Stomach (tissue), 9 donors: Measurements from ENCODE around the gene POLG2. TPM values are rescaled to one million over a fixed set of nuclear protein-coding genes. Genes with fewer than 3 reads are reported as not detected.
A peak's percentile ranks its signal among the peaks of the same experiment; 100 is the strongest.

Experiments
- DNase-seq, 2 donors: peaks; one replicate each; pipeline versions ENCODE4 v3.0.0 to v3.0.0-alpha.2; 2013 to 2019
- H3K27ac ChIP-seq, 5 donors: fragments of 200-600 bp in 4 of 5; sonication (generic) in 4 of 5; one replicate each; pipeline ENCODE4 v1.5.1; 2013 to 2019; ENCODE audit warnings: mild to moderate bottlenecking in 1 of 5, moderate library complexity in 1 of 5
- H3K27me3 ChIP-seq, 3 donors: fragments of 200-600 bp; sonication (generic); one replicate each; pipeline ENCODE4 v1.5.1; 2017 to 2019; ENCODE audit warnings: mixed run types in 1 of 3
- H3K36me3 ChIP-seq, 4 donors: fragments of 200-600 bp; sonication (generic); 1 replicate in 3 of 4; 2 replicates in 1 of 4; pipeline ENCODE4 v1.5.1; 2016 to 2019
- H3K4me1 ChIP-seq, 4 donors: fragments of 200-600 bp; sonication (generic); one replicate each; pipeline ENCODE4 v1.5.1; 2016 to 2019
- H3K4me3 ChIP-seq, 4 donors: fragments of 200-600 bp; sonication (generic) in 3 of 4; one replicate each; pipeline ENCODE4 v1.5.1; 2016 to 2019; ENCODE audit warnings: mild to moderate bottlenecking in 1 of 4
- H3K9me3 ChIP-seq, 4 donors: fragments of 200-600 bp; sonication (generic); one replicate each; pipeline ENCODE4 v1.5.1; 2016 to 2019
- CTCF ChIP-seq, 7 experiments: fragments of 450-650 bp in 4 of 7; fragments of 200-600 bp in 3 of 7; sonication (generic) in 3 of 7; IDR thresholded peaks; one replicate each; pipeline ENCODE4 v1.5.1; 2016 to 2019; ENCODE audit warnings: antibody characterized with exemption in 7 of 7, control low read depth in 2 of 7, mild to moderate bottlenecking in 1 of 7
- EP300 ChIP-seq: sonication (generic); formaldehyde crosslinking; IDR thresholded peaks from one replicate; pipeline ENCODE4 v1.6.1; 2017; ENCODE audit warnings: antibody characterized with exemption
- POLR2A ChIP-seq, 4 donors: fragments of 450-650 bp; IDR thresholded peaks; one replicate each; pipeline ENCODE4 v1.6.1; 2016; ENCODE audit warnings: antibody characterized with exemption in 4 of 4, control low read depth in 2 of 4, mild to moderate bottlenecking in 1 of 4, moderate library complexity in 1 of 4
- POLR2AphosphoS5 ChIP-seq, 3 donors: sonication (generic); formaldehyde crosslinking; IDR thresholded peaks; one replicate each; pipeline ENCODE4 v1.6.1; 2016; ENCODE audit warnings: antibody characterized with exemption in 3 of 3
- WGBS, 5 donors: extraction: QIAGEN DNeasy Blood & Tissue Kit in 3 of 5; methylation state at CpG; one replicate each; pipeline versions ENCODE4 v1.1.5 to v1.1.7; 2013 to 2018; 5-methylcytosine and 5-hydroxymethylcytosine counted together
- intact Hi-C: fragments of 100-400 bp; cut with DNase I; formaldehyde crosslinking; loops from one replicate; pipeline ENCODE4 v1.15.1; 2023; ENCODE audit warnings: low total_unique reads
- polyA plus RNA-seq, 3 donors: library from polyadenylated mRNA; stranded (reverse); fragments of 200-250 nt; gene quantifications; one replicate each; pipeline ENCODE4 v1.2.3, GENCODE V29; 2013
- total RNA-seq, 5 donors: library from RNA; depleted of rRNA; stranded (reverse); fragments of >200 nt; gene quantifications; one replicate each; pipeline versions ENCODE4 v1.1.0 to v1.2.3, GENCODE V29; 2014 to 2016
- donor health status: healthy with polysubstance abuse.
- donor health status: Bipolar disorder and iron deficiency.
- donor health status: healthy.

The POLG2 gene
- total and polyA plus RNA-seq, 8 donors: 1.3 to 41.4 (median 9.9) TPM

DNA sequence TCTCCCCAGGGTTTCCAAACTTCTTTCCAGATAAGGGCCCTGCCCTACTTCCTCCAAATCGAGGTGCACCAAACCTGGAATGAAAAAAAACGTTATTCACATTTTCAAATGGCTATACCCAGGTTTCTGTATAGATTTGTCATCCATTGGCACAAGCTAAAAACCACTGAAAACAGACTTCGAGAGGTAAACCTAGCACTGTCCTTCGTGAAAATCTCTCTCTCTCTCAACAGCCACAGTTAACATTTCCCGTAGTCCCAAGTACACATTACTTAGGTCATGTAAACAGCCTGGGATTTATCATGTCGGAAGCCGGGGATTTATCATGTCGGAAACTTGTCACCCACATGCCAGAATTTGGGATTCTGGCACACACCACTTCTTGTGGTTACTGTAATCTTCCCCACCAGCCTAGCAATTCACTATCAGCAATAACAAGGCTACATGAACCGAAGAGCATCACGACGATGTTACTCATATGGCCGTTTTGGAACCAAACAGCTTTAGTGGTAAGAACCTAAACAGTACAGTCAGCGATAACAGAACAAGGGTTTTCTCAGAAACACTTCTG, 8.0 kb upstream of the POLG2 start:
- peak in 1 of 2 donors; percentile 77 for DNase-seq
- Histone ChIP-seq H3K4me3 (peak overlapping the region; percentile 62 to 89 (median 86)), H3K36me3 (peaks cover 54 to 60% (median 58%) of the 10 kb centered on the region in 4 donors), H3K9me3 (no peaks in the 10 kb centered on the region), H3K4me1 (peaks cover 48 to 71% (median 62%) of the 10 kb centered on the region in 4 donors), H3K27me3 (no peaks in the 10 kb centered on the region), H3K27ac (peak overlapping the region; percentile 97 to 100 (median 100))
- TF ChIP-seq POLR2AphosphoS5 (IDR thresholded peaks at IDR 0.05) (no peak), CTCF (IDR thresholded peaks at IDR 0.05) (no peak), EP300 (no peak), POLR2A (IDR thresholded peaks at IDR 0.05) (no peak)
- WGBS, 5 donors: 0 to 1% (median 0%) methylated on average over 13 of the region's 13 CpGs
- intact Hi-C loops: no loop called here

DNA sequence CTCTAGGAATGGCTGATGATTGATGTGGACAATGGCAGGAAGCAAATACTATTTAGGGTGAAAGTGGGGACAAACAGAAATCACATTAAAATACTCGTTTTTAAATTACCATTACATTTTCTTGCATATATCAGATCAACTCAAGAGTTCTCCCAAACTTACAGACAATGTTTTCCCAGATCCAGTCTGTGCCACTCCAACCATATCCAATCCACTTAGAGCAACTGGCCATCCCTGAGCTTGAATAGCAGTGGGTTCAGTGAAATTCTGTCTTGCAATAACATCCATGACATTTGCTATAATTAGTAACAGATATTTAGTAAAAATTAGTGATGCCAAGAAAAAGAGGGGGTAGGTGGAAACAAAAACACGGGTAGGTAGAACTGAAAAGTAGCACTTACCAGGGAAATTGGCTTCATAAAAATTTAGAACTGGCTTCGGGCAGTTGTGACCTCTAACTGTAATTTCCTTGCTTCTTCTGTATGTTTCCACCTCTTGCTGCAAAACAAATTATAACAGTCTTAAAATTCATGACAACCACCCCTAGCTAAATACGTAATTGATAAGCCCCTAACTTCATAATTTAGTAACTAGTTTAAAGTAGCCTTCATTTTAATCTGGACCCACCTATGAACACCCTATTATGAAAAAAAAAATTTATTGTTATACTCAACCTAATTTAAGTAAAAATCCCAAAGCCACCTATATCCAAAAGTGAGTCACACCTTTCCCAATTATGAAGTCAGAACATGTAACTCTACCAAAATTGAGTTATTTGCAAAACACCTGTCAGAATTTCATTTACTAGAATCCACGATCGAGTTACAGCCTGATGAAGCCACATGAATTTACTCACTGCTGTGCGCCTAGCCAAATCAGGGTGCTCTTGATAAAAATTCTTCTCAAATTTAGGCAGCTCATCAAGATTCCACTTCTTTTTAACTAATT, 7.2 kb upstream of the POLG2 start:
- peak in 1 of 2 donors; percentile 25 for DNase-seq
- peaks cover 47 to 73% (median 62%) of the 10 kb centered on the region in 4 donors for H3K4me1 ChIP-seq
- TF ChIP-seq POLR2AphosphoS5 (IDR thresholded peaks at IDR 0.05) (no peak), EP300 (no peak), CTCF (IDR thresholded peaks at IDR 0.05) (no peak), POLR2A (IDR thresholded peaks at IDR 0.05) (no peak)
- peak overlapping the region; percentile 62 to 89 (median 86) for H3K4me3 ChIP-seq
- no peaks in the 10 kb centered on the region for H3K27me3 ChIP-seq
- WGBS, 5 donors: 8 to 22% (median 14%) methylated on average over 7 of the region's 7 CpGs
- H3K9me3 ChIP-seq: no peaks in the 10 kb centered on the region
- peak overlapping the region; percentile 32 to 100 (median 100) for H3K27ac ChIP-seq
- H3K36me3 ChIP-seq: peaks cover 57 to 60% (median 58%) of the 10 kb centered on the region in 4 donors
- intact Hi-C loops: no loop called here

- 41 to 59% (median 47%) methylated on average over 5 of the region's 5 CpGs for WGBS, 5 donors
- DNase-seq: no peak
- Histone ChIP-seq H3K4me1 (peaks cover 48 to 73% (median 60%) of the 10 kb centered on the region in 4 donors), H3K4me3 (peak overlapping the region; percentile 62 to 89 (median 86)), H3K36me3 (peaks cover 61 to 65% (median 63%) of the 10 kb centered on the region in 4 donors), H3K27ac (peak overlapping the region in 4 of 5 donors; percentile 33 to 100 (median 99)), H3K9me3 (no peaks in the 10 kb centered on the region), H3K27me3 (no peaks in the 10 kb centered on the region)
- intact Hi-C loops: no loop called here
- TF ChIP-seq EP300 (no peak), POLR2AphosphoS5 (IDR thresholded peaks at IDR 0.05) (no peak), CTCF (IDR thresholded peaks at IDR 0.05) (no peak), POLR2A (IDR thresholded peaks at IDR 0.05) (no peak)
Measured at GRCh38 chr17:64503341-64503740, 6.5 kb upstream of the POLG2 start.

- no peak for DNase-seq
- WGBS, 5 donors: 45 to 75% (median 62%) methylated on average over 2 of the region's 2 CpGs
- TF ChIP-seq EP300 (no peak), CTCF (IDR thresholded peaks at IDR 0.05) (no peak), POLR2A (IDR thresholded peaks at IDR 0.05) (no peak), POLR2AphosphoS5 (IDR thresholded peaks at IDR 0.05) (no peak)
- Histone ChIP-seq H3K9me3 (no peaks in the 10 kb centered on the region), H3K36me3 (peaks cover 66 to 70% (median 68%) of the 10 kb centered on the region in 4 donors), H3K4me3 (peak overlapping the region in 2 of 4 donors; percentile 62 to 89), H3K4me1 (peaks cover 45 to 73% (median 60%) of the 10 kb centered on the region in 4 donors), H3K27ac (peak overlapping the region in 2 of 5 donors; percentile 100), H3K27me3 (no peaks in the 10 kb centered on the region)
- intact Hi-C loops: no loop called here
Measured at GRCh38 chr17:64502809-64503208, 6.0 kb upstream of the POLG2 start.
